D721Med (cell line): ENCODE data around the gene TMEM221.
A peak's percentile ranks its signal among the peaks of the same experiment; 100 is the strongest.

Experiments
- DNase-seq: peaks from one replicate; pipeline ENCODE4 v3.0.0; 2011; ENCODE audit warnings: low spot score; ENCODE audit not compliant: insufficient read length
- FAIRE-seq: peaks from 2 replicates; lab custom pipeline; 2011; peaks lifted over from hg19 to GRCh38; lab: Jason Lieb, UNC
- TF ChIP-seq, protein P1 (sequence below): IDR thresholded peaks from 2 replicates; pipeline ENCODE4 v1.5.1; 2012; ENCODE audit warnings: mild to moderate bottlenecking, control low read depth; ENCODE audit not compliant: insufficient read depth; ENCODE audit errors: missing control alignments

The TMEM221 gene

DNA sequence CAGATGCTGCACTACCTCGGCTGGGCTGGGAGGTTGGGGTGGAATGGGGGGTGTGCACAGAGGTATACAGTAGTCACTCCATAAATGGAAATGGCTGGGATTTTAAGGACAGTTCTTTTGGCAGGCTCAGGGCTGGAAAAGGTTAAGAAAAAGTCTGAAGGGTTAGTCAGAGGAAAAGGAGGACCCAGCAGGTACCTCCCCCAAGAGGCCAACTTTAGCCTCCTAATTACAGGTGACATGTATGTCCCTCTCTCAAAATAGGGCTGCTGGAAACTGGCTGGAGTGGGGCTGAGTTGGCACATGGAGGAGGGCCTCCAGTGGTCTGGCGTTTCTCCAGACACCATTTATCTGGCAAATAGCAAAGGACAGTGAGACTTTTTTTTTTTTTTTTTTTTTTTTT is 55.5 kb downstream of the TMEM221 start:
- TF ChIP-seq, protein P1, sequence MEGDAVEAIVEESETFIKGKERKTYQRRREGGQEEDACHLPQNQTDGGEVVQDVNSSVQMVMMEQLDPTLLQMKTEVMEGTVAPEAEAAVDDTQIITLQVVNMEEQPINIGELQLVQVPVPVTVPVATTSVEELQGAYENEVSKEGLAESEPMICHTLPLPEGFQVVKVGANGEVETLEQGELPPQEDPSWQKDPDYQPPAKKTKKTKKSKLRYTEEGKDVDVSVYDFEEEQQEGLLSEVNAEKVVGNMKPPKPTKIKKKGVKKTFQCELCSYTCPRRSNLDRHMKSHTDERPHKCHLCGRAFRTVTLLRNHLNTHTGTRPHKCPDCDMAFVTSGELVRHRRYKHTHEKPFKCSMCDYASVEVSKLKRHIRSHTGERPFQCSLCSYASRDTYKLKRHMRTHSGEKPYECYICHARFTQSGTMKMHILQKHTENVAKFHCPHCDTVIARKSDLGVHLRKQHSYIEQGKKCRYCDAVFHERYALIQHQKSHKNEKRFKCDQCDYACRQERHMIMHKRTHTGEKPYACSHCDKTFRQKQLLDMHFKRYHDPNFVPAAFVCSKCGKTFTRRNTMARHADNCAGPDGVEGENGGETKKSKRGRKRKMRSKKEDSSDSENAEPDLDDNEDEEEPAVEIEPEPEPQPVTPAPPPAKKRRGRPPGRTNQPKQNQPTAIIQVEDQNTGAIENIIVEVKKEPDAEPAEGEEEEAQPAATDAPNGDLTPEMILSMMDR, result no peak
- DNase-seq (no peak), FAIRE-seq (no peak)

DNA sequence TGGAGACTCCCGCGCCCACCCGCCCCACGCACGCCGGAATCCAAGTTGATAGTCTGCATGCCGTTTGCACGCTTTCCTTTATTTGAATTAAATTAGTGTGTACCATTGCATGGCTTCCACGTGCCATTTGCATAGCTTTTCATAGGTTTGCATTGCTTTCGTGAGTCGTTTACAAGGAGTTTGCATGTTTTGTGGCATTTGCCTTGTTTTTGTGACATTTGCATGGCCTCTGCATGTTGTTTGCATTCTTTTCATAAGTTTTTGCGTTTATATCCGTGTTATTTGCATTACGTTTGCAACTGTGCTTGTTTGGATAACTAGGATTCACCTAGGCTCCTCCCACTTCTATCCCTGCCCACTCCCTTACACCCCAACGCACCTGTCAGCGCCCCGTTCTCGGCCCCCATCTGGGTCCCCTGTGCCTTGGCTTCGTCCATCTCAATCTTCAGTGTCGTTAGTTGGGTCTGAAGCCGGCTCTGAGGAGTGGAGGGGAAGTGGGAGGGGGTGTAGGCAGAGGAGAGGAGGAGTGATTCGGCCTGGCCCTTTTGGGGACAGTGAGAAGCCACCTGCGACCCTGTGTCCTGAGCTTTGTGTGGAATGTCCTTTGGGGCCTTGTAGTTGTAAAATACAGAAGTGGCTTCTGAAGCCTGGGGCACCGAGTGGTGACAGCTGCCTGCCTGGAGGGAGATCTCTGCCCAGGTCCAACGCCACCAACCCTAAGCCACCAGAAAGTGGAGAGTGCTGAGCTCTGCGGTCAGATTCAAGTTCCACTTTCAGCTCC is 56.9 kb downstream of the TMEM221 start:
- FAIRE-seq, result no peak
- no peak for DNase-seq
- TF ChIP-seq, protein P1, result no peak

GRCh38 chr19:17390665-17391370 is 57.6 kb downstream of the TMEM221 start:
- no peak for FAIRE-seq
- TF ChIP-seq, protein P1, result peak; percentile 68
- peak; percentile 97 for DNase-seq

DNA sequence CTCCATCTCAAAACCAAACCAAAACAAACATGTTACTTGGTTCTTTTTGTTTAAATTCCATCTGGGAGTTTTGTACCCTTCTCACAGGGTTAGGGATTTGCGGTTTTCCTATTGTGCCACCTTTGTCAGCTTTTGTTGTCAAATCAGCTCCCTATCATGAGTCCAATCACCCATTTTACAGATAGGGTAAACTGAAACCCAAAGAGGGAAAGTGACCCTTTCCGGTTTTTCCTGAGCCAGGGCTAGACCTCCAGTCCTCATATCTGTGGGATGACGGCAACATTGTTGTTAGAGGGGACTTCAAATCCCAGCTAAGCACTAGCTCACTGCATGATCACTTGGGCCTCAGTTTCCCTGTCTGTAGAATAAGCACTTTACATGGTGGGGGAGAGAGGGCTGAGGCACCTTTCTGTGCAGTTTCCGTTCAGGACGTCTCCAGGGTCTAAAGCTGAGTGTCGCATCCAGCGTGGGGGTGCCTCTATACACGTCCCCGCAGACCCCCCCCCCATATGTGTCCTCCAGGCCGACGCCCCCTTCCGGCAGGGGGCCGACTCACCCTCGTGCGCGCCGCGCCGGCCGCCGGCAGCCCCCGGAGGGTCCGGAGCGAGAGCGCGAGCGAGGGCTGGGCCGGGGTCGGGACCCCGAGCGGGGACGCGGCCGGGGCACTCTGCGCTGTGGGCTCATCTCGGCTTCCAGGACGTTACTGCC is 58.4 kb downstream of the TMEM221 start:
- FAIRE-seq (no peak), DNase-seq (no peak)
- TF ChIP-seq, protein P1, result peak; percentile 16

GRCh38 chr19:17389288-17389687 is 59.2 kb downstream of the TMEM221 start:
- no peak for FAIRE-seq
- TF ChIP-seq, protein P1, result no peak
- DNase-seq, result no peak

- no peak for DNase-seq
- TF ChIP-seq, protein P1, result peak; percentile 72
- no peak for FAIRE-seq
These were observed 62.4 kb downstream of the TMEM221 start for GRCh38 chr19:17385878-17386611.
